AG09319 (cell line): ENCODE results near the gene WFDC10A.
"Not testable (repeated sequence)": the region's sequence is repeated elsewhere in the genome, so short reads cannot be mapped to it uniquely, and the experiment has no call there.

Source experiments
- DNase-seq: peaks from one replicate; pipeline ENCODE4 v3.0.0-alpha.2; 2010; ENCODE audit warnings: low read depth; ENCODE audit errors: extremely low read depth
- TF ChIP-seq, protein P1 (sequence below): IDR thresholded peaks from 2 replicates; pipeline ENCODE4 v1.5.1; 2011; ENCODE audit warnings: low read depth, mild to moderate bottlenecking, inconsistent platforms, low read length, moderate library complexity

Gene WFDC10A

DNA sequence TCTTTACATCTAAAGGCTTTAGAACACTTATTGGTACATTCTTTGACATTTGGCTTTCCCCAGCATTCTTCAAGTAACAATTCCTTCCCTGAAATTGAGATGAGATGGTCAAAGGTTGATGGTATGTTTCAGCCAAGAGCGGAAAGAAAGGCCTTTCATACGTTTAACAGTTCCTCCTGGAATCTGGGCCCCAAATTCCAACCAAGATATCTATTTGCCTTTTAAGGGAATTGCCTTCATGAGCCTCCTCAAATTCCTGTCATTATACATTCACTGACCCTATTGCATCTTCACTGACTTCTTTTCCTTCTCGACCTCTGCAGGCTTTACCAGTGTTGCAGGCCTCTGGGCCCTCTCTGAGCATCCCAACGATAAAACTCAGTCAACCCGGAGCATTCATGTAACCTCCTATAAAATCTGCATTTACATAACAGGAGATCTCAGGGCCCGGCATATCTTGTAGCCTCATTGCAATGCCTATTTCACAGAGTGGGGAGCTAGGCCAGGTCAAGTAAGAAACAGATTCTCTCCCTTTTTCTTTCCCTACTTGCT, 19.8 kb downstream of the WFDC10A start:
- TF ChIP-seq, protein P1, sequence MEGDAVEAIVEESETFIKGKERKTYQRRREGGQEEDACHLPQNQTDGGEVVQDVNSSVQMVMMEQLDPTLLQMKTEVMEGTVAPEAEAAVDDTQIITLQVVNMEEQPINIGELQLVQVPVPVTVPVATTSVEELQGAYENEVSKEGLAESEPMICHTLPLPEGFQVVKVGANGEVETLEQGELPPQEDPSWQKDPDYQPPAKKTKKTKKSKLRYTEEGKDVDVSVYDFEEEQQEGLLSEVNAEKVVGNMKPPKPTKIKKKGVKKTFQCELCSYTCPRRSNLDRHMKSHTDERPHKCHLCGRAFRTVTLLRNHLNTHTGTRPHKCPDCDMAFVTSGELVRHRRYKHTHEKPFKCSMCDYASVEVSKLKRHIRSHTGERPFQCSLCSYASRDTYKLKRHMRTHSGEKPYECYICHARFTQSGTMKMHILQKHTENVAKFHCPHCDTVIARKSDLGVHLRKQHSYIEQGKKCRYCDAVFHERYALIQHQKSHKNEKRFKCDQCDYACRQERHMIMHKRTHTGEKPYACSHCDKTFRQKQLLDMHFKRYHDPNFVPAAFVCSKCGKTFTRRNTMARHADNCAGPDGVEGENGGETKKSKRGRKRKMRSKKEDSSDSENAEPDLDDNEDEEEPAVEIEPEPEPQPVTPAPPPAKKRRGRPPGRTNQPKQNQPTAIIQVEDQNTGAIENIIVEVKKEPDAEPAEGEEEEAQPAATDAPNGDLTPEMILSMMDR: no peak
- DNase-seq: no peak

GRCh38 chr20:45651726-45652125, 22.2 kb downstream of the WFDC10A start:
- DNase-seq: not testable (repeated sequence)

GRCh38 chr20:45657038-45657437, 27.5 kb downstream of the WFDC10A start:
- not testable (repeated sequence) for DNase-seq

- TF ChIP-seq, protein P1: no peak
- DNase-seq: no peak
Measured at GRCh38 chr20:45670139-45670538, 40.6 kb downstream of the WFDC10A start, which contains the start of gene WFDC11. Gene WFDC11 (minus strand): TSS chr20:45670239. CDS start chr20:45650600, 19,639 bp downstream.

DNA sequence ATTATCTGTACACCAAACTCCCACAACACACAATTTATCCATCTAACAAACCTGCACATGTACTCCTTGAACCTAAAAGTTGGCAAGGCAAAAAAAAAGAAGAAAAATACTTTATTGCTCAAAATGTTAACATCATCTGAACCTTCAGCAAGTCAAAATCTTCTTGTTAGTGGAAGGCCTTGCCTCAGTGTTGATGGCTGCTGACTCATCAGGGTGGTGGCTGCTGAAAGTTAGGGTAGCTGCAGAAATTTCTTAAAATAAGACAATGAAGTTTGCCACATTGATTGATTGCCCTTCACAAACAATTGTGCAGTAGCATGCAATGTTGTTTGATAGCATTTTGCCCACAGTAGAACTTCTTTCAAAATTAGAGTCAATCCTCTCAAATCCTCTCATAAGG, 43.2 kb downstream of the WFDC10A start:
- DNase-seq: no peak
- TF ChIP-seq, protein P1: no peak

DNA sequence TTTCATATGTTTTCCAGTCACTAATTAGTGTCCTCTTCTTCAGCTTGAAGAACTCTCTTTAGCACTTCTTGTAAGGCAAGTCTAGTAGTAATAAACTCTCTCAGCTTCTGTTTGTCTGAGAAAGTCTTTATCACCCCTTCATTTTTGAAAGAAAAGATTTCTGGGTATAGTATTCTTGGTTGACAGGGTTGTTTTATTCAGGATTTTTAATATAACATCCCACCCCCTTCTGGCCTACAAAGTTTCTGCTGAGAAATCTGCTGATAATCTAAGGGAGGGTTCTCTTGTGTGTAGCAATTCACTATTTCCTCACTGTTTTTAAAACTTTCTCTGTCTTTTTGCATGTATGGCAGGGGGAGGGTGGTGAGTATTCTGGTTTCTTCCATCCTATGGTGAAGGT, 50.1 kb downstream of the WFDC10A start:
- TF ChIP-seq, protein P1: no peak
- DNase-seq: no peak
